Lung (tissue), 12 donors: Measurements from ENCODE around the gene CACNA1D. TPM values are rescaled to one million over a fixed set of nuclear protein-coding genes. Genes with fewer than 3 reads are reported as not detected.

Experiments used
- ATAC-seq: fragments of 200-7000 bp; cut with Tn5 transposase; one replicate; pipeline ENCODE4 v1.9.1; 2020; ENCODE audit warnings: moderate number of reproducible peaks; ENCODE audit not compliant: insufficient read depth, low FRiP score
- DNase-seq, 3 donors: peaks; one replicate each; pipeline ENCODE4 v3.0.0-alpha.2; 2013 to 2017
- H3K27ac ChIP-seq, 2 donors: one replicate each; pipeline ENCODE4 v1.5.1; 2013; ENCODE audit warnings: mild to moderate bottlenecking in 2 of 2, moderate library complexity in 2 of 2, control low read depth in 1 of 2, inconsistent platforms in 1 of 2, low read depth in 1 of 2, low read length in 1 of 2
- H3K27me3 ChIP-seq, 3 donors: one replicate each; pipeline ENCODE4 v1.5.1; 2013; ENCODE audit warnings: low read length in 2 of 3; ENCODE audit not compliant: control insufficient read depth in 3 of 3, insufficient read depth in 3 of 3
- H3K36me3 ChIP-seq, 4 donors: one replicate each; pipeline ENCODE4 v1.5.1; 2013; ENCODE audit warnings: low read length in 4 of 4, mild to moderate bottlenecking in 1 of 4, moderate library complexity in 1 of 4; ENCODE audit not compliant: control insufficient read depth in 4 of 4, insufficient read depth in 4 of 4
- H3K4me1 ChIP-seq, 5 donors: one replicate each; pipeline ENCODE4 v1.5.1; 2013; ENCODE audit warnings: low read length in 5 of 5, mild to moderate bottlenecking in 2 of 5, moderate library complexity in 1 of 5; ENCODE audit not compliant: control insufficient read depth in 5 of 5, insufficient read depth in 5 of 5
- H3K4me3 ChIP-seq: one replicate; pipeline ENCODE4 v1.5.1; 2013; ENCODE audit warnings: mild to moderate bottlenecking, control low read depth, moderate library complexity
- H3K9ac ChIP-seq, 2 donors: one replicate each; pipeline ENCODE4 v1.5.1; 2013; ENCODE audit warnings: low read length in 2 of 2, control low read depth in 1 of 2; ENCODE audit not compliant: insufficient read depth in 1 of 2
- H3K9me3 ChIP-seq, 4 donors: one replicate each; pipeline ENCODE4 v1.5.1; 2013; ENCODE audit warnings: low read length in 3 of 4, mild to moderate bottlenecking in 1 of 4, moderate library complexity in 1 of 4; ENCODE audit not compliant: control insufficient read depth in 4 of 4, insufficient read depth in 3 of 4
- WGBS, 2 donors: extraction: QIAGEN DNeasy Blood & Tissue Kit; methylation state at CpG; one replicate each; pipeline ENCODE4 v1.1.7; 2013; 5-methylcytosine and 5-hydroxymethylcytosine counted together
- polyA plus RNA-seq, 2 donors: library from polyadenylated mRNA; stranded (reverse); fragments of 200-250 nt; gene quantifications; one replicate each; pipeline ENCODE4 v1.2.1, GENCODE V29; 2013
- total RNA-seq, 2 donors: library from RNA; depleted of rRNA in 1 of 2; stranded (reverse); fragments of >200 nt in 1 of 2; gene quantifications; one replicate each; pipeline ENCODE4 v1.2.1, GENCODE V29; 2014 to 2021
- TF ChIP-seq, protein P1 (sequence below): IDR thresholded peaks from 2 replicates; pipeline ENCODE4 v1.5.1; 2012; ENCODE audit warnings: mild to moderate bottlenecking; ENCODE audit errors: control extremely low read depth, extremely low read depth
- donor health status: control.
- donor health status: control.
- donor health status: Bipolar disorder and iron deficiency.
- donor health status: healthy.
- donor health status: DM: yes; HTN: yes; CAD: no.

The CACNA1D gene
- total and polyA plus RNA-seq, 4 donors = 2.7 to 96.8 (median 23.1) TPM

DNA sequence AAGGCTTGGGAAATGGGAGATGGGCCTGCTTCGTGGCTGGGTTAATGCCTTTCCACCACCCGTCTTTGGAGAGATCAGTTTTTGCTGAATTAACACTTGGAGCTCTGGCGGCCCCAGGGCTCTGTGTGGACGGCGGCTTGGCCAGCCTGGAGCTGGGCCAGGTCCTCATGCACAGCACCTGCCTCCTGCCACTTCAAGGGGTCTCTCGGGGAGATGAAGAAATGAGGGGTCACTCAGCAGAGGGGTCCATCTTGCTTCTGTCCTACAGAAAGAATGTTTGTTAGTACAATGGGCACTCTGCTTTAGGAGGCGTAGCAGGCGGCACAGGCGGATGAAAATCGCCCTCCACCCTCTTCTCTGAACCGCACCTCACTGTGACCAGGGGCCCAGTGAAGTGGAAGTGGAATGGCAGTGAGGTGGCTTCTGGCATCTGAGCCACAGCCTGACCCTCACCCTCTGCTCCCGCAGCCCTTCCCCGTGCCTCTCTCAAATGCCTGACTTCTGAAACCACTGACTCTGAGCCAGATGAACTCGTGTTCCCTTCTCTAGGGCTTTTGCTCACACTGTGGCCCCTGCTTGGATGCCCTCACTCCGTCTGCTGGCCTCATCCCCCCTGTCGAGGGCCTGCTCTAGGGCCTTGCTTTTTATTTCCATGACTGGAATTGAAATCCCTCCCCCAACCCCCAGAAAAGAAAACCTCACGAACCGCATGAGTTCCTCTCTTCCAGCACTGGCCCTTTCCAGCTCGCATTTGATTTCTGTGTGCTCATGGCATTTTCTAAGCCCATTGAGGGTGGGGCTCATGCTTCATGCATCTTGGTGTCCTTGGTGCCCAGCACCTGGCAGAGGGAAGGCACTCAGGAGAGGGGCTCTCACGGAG is 309.6 kb downstream of the CACNA1D start:
- TF ChIP-seq, protein P1, sequence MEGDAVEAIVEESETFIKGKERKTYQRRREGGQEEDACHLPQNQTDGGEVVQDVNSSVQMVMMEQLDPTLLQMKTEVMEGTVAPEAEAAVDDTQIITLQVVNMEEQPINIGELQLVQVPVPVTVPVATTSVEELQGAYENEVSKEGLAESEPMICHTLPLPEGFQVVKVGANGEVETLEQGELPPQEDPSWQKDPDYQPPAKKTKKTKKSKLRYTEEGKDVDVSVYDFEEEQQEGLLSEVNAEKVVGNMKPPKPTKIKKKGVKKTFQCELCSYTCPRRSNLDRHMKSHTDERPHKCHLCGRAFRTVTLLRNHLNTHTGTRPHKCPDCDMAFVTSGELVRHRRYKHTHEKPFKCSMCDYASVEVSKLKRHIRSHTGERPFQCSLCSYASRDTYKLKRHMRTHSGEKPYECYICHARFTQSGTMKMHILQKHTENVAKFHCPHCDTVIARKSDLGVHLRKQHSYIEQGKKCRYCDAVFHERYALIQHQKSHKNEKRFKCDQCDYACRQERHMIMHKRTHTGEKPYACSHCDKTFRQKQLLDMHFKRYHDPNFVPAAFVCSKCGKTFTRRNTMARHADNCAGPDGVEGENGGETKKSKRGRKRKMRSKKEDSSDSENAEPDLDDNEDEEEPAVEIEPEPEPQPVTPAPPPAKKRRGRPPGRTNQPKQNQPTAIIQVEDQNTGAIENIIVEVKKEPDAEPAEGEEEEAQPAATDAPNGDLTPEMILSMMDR = no peak
- no peaks in the 10 kb centered on the region for H3K4me1 ChIP-seq
- H3K27me3 ChIP-seq = no peaks in the 10 kb centered on the region
- 70 to 80% methylated on average over 20 of the region's 20 CpGs for WGBS, 2 donors
- DNase-seq = no peak
- no peak overlapping the region for H3K9ac ChIP-seq
- H3K4me3 ChIP-seq = no peak overlapping the region
- peak overlapping the region in 1 of 2 donors; percentile 68 for H3K27ac ChIP-seq
- H3K36me3 ChIP-seq = peaks cover 0 to 47% (median 13%) of the 10 kb centered on the region in 4 donors
- no peaks in the 10 kb centered on the region for H3K9me3 ChIP-seq
- ATAC-seq = no peak

DNA sequence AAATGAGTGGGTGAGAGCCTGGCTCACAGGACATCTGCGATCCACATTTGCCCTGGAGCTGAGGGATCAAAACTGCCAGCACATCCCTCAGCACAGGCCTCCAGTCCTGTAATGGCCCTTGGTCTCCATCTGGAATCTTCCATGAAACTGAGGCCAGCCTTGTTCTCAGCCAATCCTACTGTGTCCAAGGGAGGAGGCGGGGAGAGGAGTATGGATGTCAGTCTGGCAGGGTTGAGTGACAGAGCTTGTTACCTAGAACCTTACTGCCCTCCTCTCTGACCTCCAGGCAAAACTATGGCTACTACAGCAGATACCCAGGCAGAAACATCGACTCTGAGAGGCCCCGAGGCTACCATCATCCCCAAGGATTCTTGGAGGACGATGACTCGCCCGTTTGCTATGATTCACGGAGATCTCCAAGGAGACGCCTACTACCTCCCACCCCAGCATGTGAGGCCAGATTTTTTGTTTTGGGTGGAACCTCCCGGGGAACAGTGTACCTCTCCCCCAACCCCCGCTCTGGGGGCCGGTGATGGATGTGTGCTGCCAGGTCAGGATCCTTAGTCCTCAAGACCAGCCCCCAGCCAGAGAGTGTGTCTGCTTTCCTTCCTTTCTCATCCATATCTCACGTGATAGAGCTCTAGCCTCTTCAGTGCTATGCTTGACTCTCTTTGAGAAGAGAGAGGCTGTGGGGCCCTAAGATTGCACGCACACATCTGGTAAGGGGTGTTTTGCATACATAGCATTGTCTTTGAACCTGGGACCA is 310.5 kb downstream of the CACNA1D start:
- TF ChIP-seq, protein P1 = no peak
- DNase-seq (no peak), ATAC-seq (no peak)
- Histone ChIP-seq H3K4me3 (no peak overlapping the region), H3K27ac (peak overlapping the region in 1 of 2 donors; percentile 68), H3K4me1 (no peaks in the 10 kb centered on the region), H3K36me3 (peaks cover 0 to 46% (median 15%) of the 10 kb centered on the region in 4 donors), H3K9me3 (no peaks in the 10 kb centered on the region), H3K27me3 (no peaks in the 10 kb centered on the region), H3K9ac (no peak overlapping the region)
- WGBS, 2 donors = 75 to 88% methylated on average over 14 of the region's 14 CpGs

DNA sequence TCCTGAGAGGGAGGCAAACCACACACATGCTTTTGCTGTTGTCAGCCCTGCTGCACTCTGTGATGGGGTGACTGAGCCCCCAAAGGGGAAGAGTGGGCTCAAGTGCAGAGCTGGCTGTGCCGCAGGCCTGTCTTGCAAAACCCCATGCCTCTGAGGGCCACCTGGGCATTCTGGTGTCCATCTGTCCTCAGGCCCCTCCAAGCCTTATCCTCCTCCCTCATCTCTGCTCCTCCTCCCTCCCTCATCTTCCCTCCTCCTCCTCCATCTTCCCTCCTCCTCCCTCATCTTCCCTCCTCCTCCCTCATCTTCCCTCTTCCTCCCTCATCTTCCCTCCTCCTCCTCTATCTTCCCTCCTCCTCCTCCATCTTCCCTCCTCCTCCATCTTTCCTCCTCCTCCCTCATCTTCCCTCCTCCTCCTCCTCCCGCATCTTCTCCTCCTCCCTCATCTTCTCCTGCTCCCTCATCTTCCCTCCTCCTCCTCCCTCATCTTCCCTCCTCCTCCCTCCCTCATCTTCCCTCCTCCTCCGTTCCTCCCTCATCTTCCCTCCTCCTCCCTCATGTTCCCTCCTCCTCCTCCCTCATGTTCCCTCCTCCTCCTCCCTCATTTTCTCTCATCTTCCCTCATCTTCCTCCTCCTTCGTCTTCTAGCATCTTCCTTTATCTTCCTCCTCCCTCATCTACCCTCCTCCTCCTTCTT is 311.2 kb downstream of the CACNA1D start:
- Histone ChIP-seq H3K4me3 (no peak overlapping the region), H3K36me3 (peaks cover 0 to 46% (median 14%) of the 10 kb centered on the region in 4 donors), H3K9ac (no peak overlapping the region), H3K4me1 (no peaks in the 10 kb centered on the region), H3K9me3 (no peaks in the 10 kb centered on the region), H3K27ac (peak overlapping the region in 1 of 2 donors; percentile 15), H3K27me3 (no peaks in the 10 kb centered on the region)
- 79 to 89% methylated on average over 4 of the region's 4 CpGs for WGBS, 2 donors
- DNase-seq = no peak
- TF ChIP-seq, protein P1 = no peak
- ATAC-seq = no peak
